Measurements from ENCODE around the gene NKRF.

NKRF gene

GRCh38 chrX:119570351-119570835 lies 35.8 kb downstream of the NKRF start:
- DNase-seq (ENCODE audit: low read depth) = no peak
- H3K4me3 ChIP-seq (ENCODE audit: low read length) = no peak overlapping the region
- no peak for TF ChIP-seq CTCF (conservative IDR thresholded peaks at IDR 0.05; ENCODE audit: low read depth, low read length)

- DNase-seq (ENCODE audit: low read depth) = peak; percentile 76
- H3K4me3 ChIP-seq (ENCODE audit: low read length) = peak within 1 kb of the TSS; percentile 71
- TF ChIP-seq CTCF (conservative IDR thresholded peaks at IDR 0.05; ENCODE audit: low read depth, low read length) = no peak
These were observed 41.0 kb downstream of the NKRF start, which contains the start of gene STEEP1 for GRCh38 chrX:119565107-119565663. STEEP1 (minus strand) TSS chrX:119565409; CDS start chrX:119565355, 54 bp downstream.

- no peak for DNase-seq (ENCODE audit: low read depth)
- no peak for TF ChIP-seq CTCF (conservative IDR thresholded peaks at IDR 0.05; ENCODE audit: low read depth, low read length)
- H3K4me3 ChIP-seq (ENCODE audit: low read length) = no peak overlapping the region
These were observed 53.7 kb downstream of the NKRF start for GRCh38 chrX:119552508-119552907.

- peak; percentile 50 for DNase-seq (ENCODE audit: low read depth)
- H3K4me3 ChIP-seq (ENCODE audit: low read length) = no peak overlapping the region
- no peak for TF ChIP-seq CTCF (conservative IDR thresholded peaks at IDR 0.05; ENCODE audit: low read depth, low read length)
These were observed 56.8 kb downstream of the NKRF start for GRCh38 chrX:119549327-119550016.

GRCh38 chrX:119541188-119541587 lies 65.0 kb downstream of the NKRF start:
- TF ChIP-seq CTCF (conservative IDR thresholded peaks at IDR 0.05; ENCODE audit: low read depth, low read length) = no peak
- DNase-seq (ENCODE audit: low read depth) = no peak
- H3K4me3 ChIP-seq (ENCODE audit: low read length) = no peak overlapping the region

- DNase-seq (ENCODE audit: low read depth) = no peak
- H3K4me3 ChIP-seq (ENCODE audit: low read length) = no peak overlapping the region
- peak; percentile 11 for TF ChIP-seq CTCF (conservative IDR thresholded peaks at IDR 0.05; ENCODE audit: low read depth, low read length)
These were observed 66.4 kb downstream of the NKRF start for GRCh38 chrX:119539872-119540271.
